Type B pancreatic cell (in vitro differentiated cells): Measurements from ENCODE around the gene TKTL1. TPM values are rescaled to one million over a fixed set of nuclear protein-coding genes. Genes with fewer than 3 reads are reported as not detected.

ENCODE experiments used
- DNase-seq: peaks from one replicate; pipeline ENCODE4 v3.0.0; 2021; ENCODE audit warnings: mixed read lengths; ENCODE audit not compliant: unreplicated experiment; ENCODE audit errors: extremely low spot score
- H3K27ac Mint-ChIP-seq: 2 replicates; pipeline ENCODE4 v1.8.0; 2021; ENCODE audit warnings: mild to moderate bottlenecking, mixed read lengths
- H3K27me3 Mint-ChIP-seq: 2 replicates; pipeline ENCODE4 v1.8.0; 2021; ENCODE audit warnings: mixed read lengths
- H3K36me3 Mint-ChIP-seq: 2 replicates; pipeline ENCODE4 v1.8.0; 2021; ENCODE audit warnings: mixed read lengths
- H3K4me1 Mint-ChIP-seq: one replicate; pipeline ENCODE4 v1.8.0; 2021; ENCODE audit warnings: mixed read lengths; ENCODE audit not compliant: unreplicated experiment
- H3K4me3 Mint-ChIP-seq: 2 replicates; pipeline ENCODE4 v1.8.0; 2021; ENCODE audit warnings: mild to moderate bottlenecking, mixed read lengths
- H3K9me3 Mint-ChIP-seq: 2 replicates; pipeline ENCODE4 v1.8.0; 2021; ENCODE audit warnings: mixed read lengths
- total RNA-seq: library from RNA; stranded (reverse); gene quantifications from 2 replicates; pipeline ENCODE4 v1.2.1, GENCODE V29; 2021; ENCODE audit warnings: low replicate concordance
- TF ChIP-seq, protein P1 (sequence below): fragments of 200-600 bp; sonication (generic); conservative IDR thresholded peaks from 2 replicates; pipeline ENCODE4 v1.5.0; 2021; ENCODE audit warnings: antibody characterized with exemption, mild to moderate bottlenecking

The TKTL1 gene
- total RNA-seq, 1 donor from 2014 or later, result 0.56 TPM

DNA sequence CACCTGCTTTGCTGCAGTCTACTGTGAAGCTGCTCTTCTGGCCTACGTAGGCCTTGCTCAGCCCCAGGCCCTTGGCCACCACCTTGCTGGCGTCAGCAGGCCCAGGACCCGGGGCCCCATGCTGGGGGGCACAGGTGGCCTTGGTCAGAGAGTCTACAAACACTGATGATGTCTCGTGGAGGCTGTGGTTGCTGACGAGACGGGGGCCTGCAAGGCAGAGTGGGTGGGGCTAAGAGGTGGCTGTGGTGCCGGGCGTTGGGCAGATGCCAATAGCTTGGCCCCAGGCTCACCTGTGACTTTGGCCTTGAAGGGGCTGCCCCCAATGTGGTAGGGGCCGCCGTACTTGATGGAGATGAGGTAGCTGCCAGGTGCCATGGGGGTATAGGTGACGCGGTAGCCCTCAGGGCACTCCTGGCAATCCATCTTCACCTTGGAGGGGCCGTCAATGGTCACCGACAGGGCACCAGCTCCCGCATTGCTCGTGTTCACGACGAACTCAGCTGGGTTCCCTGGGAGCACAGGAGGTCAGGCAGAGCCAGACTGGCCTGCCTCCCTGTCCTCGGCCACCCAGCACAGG lies 53.9 kb downstream of the TKTL1 start:
- TF ChIP-seq, protein P1, sequence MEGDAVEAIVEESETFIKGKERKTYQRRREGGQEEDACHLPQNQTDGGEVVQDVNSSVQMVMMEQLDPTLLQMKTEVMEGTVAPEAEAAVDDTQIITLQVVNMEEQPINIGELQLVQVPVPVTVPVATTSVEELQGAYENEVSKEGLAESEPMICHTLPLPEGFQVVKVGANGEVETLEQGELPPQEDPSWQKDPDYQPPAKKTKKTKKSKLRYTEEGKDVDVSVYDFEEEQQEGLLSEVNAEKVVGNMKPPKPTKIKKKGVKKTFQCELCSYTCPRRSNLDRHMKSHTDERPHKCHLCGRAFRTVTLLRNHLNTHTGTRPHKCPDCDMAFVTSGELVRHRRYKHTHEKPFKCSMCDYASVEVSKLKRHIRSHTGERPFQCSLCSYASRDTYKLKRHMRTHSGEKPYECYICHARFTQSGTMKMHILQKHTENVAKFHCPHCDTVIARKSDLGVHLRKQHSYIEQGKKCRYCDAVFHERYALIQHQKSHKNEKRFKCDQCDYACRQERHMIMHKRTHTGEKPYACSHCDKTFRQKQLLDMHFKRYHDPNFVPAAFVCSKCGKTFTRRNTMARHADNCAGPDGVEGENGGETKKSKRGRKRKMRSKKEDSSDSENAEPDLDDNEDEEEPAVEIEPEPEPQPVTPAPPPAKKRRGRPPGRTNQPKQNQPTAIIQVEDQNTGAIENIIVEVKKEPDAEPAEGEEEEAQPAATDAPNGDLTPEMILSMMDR, result no peak
- DNase-seq, result no peak
- no peaks in the 10 kb centered on the region for H3K36me3 Mint-ChIP-seq

DNA sequence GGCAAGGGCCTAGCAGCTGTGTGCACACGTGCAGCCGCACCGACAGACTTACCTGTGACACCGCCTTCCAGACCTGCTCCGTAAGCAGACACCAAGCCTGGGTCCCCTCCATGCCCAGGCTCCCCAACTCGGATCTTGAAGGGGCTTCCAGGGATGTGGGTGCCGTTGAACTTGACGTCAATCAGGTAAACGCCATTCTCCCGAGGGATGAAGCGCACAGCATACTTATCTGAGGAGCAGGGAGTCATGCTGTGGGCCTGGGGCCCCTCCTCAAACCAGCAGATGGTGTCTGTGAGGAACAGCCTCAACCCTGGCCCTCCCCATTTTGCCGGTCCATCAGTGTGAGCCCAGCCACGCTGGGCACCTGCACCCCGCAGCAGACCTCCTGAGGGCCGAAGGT lies 54.4 kb downstream of the TKTL1 start:
- no peaks in the 10 kb centered on the region for H3K27me3 Mint-ChIP-seq

More for the DNA sequence above, 53.9 kb downstream of the TKTL1 start:
- Mint-ChIP-seq H3K27ac (no peak overlapping the region), H3K27me3 (no peaks in the 10 kb centered on the region), H3K4me3 (no peak overlapping the region), H3K4me1 (peaks cover 5% of the 10 kb centered on the region), H3K9me3 (no peaks in the 10 kb centered on the region)

DNA sequence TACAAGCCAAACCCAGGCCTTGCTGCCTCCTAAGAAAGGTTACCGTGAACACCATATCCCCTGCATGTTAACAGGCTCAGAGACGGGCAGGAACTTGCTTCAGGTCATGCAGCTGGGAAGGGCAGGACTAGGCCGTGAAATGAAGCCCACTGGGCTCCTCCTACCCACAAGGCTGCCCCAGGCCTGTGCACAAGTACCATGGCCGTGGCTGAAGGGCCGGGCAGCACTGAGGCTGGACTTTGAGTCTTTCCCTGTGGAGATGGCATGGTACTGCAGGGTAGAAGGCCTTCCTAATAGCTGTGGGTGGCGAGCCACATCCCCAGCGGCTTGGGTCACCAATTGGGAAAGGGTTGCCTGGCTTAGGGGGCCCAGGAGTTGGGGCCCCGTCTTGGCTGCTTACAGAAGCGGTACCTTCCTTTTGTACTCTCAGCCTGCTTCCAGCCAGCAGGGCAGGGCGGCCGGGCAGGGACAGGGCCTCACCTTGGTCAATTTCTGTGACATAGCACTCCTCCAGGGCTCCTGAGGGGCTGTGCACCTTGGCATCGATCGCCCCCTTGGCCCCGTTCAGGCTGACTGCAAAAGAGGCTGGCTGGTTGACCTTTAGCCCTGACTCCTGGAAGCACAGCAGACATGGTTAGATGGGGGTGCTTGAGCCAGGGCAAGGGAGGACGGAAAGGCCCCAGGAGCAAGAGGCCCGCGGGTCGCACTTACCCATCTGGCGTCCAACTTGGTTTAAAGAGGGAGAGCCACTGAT lies 55.0 kb downstream of the TKTL1 start:
- no peak overlapping the region for H3K27ac Mint-ChIP-seq
- TF ChIP-seq, protein P1, result no peak
- no peak for DNase-seq
- H3K36me3 Mint-ChIP-seq, result no peaks in the 10 kb centered on the region
- H3K9me3 Mint-ChIP-seq, result no peaks in the 10 kb centered on the region
- H3K4me1 Mint-ChIP-seq, result peaks cover 5% of the 10 kb centered on the region
- H3K4me3 Mint-ChIP-seq, result no peak overlapping the region
- no peaks in the 10 kb centered on the region for H3K27me3 Mint-ChIP-seq

More for the DNA sequence above, 54.4 kb downstream of the TKTL1 start:
- TF ChIP-seq, protein P1, result no peak
- Mint-ChIP-seq H3K27ac (no peak overlapping the region), H3K4me1 (peaks cover 5% of the 10 kb centered on the region), H3K4me3 (no peak overlapping the region), H3K36me3 (no peaks in the 10 kb centered on the region), H3K9me3 (no peaks in the 10 kb centered on the region)
- no peak for DNase-seq

DNA sequence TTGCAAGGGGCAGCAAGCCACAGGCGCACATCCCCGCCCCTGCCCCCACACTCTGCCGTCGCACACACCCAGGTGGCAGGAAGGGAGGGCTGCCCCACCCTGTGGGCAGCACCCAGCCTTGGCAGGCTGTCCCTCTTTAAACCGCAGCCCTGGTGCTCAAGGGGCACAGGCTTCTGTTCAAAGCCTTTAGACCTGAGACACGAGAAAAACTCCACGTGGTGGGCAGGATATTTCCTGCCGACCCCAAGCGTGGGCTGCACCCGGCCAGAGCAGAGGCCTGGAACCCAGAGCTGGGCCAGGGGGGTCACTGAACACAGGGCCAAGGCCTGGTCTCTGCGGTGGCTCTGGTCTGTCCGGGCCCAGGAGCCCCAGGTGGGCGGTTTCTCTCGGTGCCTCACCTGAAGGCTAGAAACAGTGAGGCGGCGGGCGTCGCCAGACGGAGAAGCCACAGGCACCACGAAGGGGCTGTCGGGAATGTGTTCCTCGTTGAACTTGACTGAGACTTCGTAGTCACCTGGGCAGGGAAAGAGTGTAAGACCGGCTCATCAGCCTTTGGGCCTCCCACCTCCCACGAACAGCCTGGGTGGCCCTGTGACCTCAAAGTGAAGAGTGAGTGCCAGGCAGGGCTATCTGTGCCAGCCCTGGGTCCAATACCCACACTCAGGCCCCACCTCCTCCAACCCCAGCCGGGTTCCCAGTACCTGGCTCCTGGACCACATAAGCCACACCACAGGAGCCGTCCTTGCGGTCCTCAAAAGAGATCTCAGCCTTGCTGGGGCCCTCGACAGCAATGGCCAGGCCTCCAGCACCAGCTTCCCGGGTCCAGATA lies 55.8 kb downstream of the TKTL1 start:
- Mint-ChIP-seq H3K4me1 (peaks cover 5% of the 10 kb centered on the region), H3K27ac (no peak overlapping the region), H3K27me3 (no peaks in the 10 kb centered on the region), H3K36me3 (no peaks in the 10 kb centered on the region), H3K9me3 (no peaks in the 10 kb centered on the region), H3K4me3 (no peak overlapping the region)
- TF ChIP-seq, protein P1, result no peak
- no peak for DNase-seq

DNA sequence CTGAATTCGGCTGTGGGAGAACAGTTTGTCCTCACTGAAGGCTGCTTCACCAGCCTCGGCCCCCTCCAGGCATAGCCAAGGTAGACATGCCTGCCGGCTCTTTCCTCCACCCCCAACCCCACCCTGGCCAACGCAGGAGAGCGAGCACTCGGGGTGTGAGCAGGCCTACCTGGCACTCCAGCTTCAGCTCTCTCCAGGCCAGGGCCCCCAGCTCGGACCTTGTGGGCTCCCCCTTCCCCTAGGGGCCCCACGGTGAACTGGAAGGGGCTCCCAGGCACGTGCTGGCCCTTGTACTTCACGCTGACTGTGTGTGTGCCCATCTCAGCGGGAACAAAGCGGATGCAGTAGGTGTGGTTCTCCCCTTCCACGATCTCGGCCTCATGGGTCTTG lies 56.4 kb downstream of the TKTL1 start:
- no peak for DNase-seq
- Mint-ChIP-seq H3K27ac (no peak overlapping the region), H3K36me3 (no peaks in the 10 kb centered on the region), H3K27me3 (no peaks in the 10 kb centered on the region), H3K4me1 (peaks cover 4% of the 10 kb centered on the region), H3K9me3 (no peaks in the 10 kb centered on the region), H3K4me3 (no peak overlapping the region)
- TF ChIP-seq, protein P1, result no peak
